ENCODE data around the gene FBP1.

DNA sequence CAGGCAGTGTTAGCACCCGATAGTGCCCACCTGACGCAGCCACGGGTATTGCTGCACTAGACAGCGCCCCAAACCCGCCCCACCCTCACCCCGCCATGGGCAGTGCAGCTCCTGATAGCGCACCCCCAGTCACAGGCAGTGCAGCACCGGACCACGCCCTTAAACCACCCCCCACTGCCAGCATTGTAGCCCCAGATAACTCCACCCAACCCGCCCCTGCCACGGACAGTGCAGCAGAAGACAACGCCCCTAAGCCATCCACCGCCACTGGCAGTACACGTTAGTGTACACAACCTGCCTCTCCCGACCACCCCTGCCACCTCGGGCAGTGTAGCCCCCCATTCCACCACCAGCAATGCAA is 85.3 kb downstream of the FBP1 start:
- no peak for TF ChIP-seq POLR2A (IDR thresholded peaks at IDR 0.05)
- TF ChIP-seq, protein P1, sequence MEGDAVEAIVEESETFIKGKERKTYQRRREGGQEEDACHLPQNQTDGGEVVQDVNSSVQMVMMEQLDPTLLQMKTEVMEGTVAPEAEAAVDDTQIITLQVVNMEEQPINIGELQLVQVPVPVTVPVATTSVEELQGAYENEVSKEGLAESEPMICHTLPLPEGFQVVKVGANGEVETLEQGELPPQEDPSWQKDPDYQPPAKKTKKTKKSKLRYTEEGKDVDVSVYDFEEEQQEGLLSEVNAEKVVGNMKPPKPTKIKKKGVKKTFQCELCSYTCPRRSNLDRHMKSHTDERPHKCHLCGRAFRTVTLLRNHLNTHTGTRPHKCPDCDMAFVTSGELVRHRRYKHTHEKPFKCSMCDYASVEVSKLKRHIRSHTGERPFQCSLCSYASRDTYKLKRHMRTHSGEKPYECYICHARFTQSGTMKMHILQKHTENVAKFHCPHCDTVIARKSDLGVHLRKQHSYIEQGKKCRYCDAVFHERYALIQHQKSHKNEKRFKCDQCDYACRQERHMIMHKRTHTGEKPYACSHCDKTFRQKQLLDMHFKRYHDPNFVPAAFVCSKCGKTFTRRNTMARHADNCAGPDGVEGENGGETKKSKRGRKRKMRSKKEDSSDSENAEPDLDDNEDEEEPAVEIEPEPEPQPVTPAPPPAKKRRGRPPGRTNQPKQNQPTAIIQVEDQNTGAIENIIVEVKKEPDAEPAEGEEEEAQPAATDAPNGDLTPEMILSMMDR (IDR thresholded peaks at IDR 0.05): no peak
- no peak for TF ChIP-seq POLR2AphosphoS5 (IDR thresholded peaks at IDR 0.05)
